Esophagus muscularis mucosa (tissue), 4 donors: ENCODE data around the gene ZNF821. TPM values are rescaled to one million over a fixed set of nuclear protein-coding genes. Genes with fewer than 3 reads are reported as not detected.

Experiments
- DNase-seq: peaks from one replicate; pipeline ENCODE4 v3.0.0-alpha.2; 2017; ENCODE audit errors: extremely low spot score
- H3K27ac ChIP-seq, 4 donors: fragments of 200-600 bp; sonication (generic); replicated peaks in 1 of 4; 1 replicate in 3 of 4; 2 replicates in 1 of 4; pipeline ENCODE4 v1.5.1; 2016 to 2019; ENCODE audit warnings: mild to moderate bottlenecking in 1 of 4
- H3K27me3 ChIP-seq, 4 donors: fragments of 200-600 bp; sonication (generic); one replicate each; pipeline versions ENCODE4 v1.5.1 to v1.6.0; 2016 to 2019
- H3K36me3 ChIP-seq, 4 donors: fragments of 200-600 bp; sonication (generic); one replicate each; pipeline ENCODE4 v1.5.1; 2016 to 2019
- H3K4me1 ChIP-seq, 4 donors: fragments of 200-600 bp; sonication (generic); one replicate each; pipeline ENCODE4 v1.5.1; 2016 to 2019
- H3K4me3 ChIP-seq, 4 donors: fragments of 200-600 bp; sonication (generic); 1 replicate in 2 of 4; 2 replicates in 2 of 4; pipeline ENCODE4 v1.5.1; 2016 to 2019; ENCODE audit warnings: mild to moderate bottlenecking in 4 of 4, moderate library complexity in 1 of 4
- H3K9me3 ChIP-seq, 4 donors: fragments of 200-600 bp; sonication (generic); 1 replicate in 3 of 4; 2 replicates in 1 of 4; pipeline ENCODE4 v1.5.1; 2016 to 2019
- CTCF ChIP-seq, 3 experiments: fragments of 200-600 bp in 2 of 3; fragments of 450-650 bp in 1 of 3; sonication (generic) in 2 of 3; IDR thresholded peaks; one replicate each; pipeline ENCODE4 v1.5.1; 2017 to 2019; ENCODE audit warnings: antibody characterized with exemption in 3 of 3, mild to moderate bottlenecking in 2 of 3, moderate library complexity in 1 of 3
- EP300 ChIP-seq: sonication (generic); formaldehyde crosslinking; IDR thresholded peaks from one replicate; pipeline ENCODE4 v1.6.1; 2017; ENCODE audit warnings: antibody characterized with exemption
- POLR2A ChIP-seq: fragments of 450-650 bp; IDR thresholded peaks from one replicate; pipeline ENCODE4 v1.6.1; 2017; ENCODE audit warnings: antibody characterized with exemption, moderate library complexity, mild to moderate bottlenecking, low read depth
- POLR2AphosphoS5 ChIP-seq, 2 donors: sonication (generic); formaldehyde crosslinking; IDR thresholded peaks; one replicate each; pipeline ENCODE4 v1.6.1; 2017; ENCODE audit warnings: antibody characterized with exemption in 2 of 2
- WGBS: methylation state at CpG from one replicate; pipeline ENCODE4 v1.1.5; 2018; 5-methylcytosine and 5-hydroxymethylcytosine counted together
- intact Hi-C: fragments of 100-400 bp; cut with DNase I; formaldehyde crosslinking; loops from one replicate; pipeline ENCODE4 v1.15.1; 2023
- total RNA-seq, 4 donors: library from RNA; depleted of rRNA; stranded (reverse); fragments of >200 nt; gene quantifications; one replicate each; pipeline versions ENCODE4 v1.1.0 to v1.2.1, GENCODE V29; 2016

The ZNF821 gene
- total RNA-seq, 4 donors from 2014 or later, result 2.1 to 6.5 (median 5.9) TPM

- Histone ChIP-seq H3K36me3 (no peaks in the 10 kb centered on the region), H3K4me1 (peaks cover 30 to 87% (median 77%) of the 10 kb centered on the region in 4 donors), H3K27me3 (no peaks in the 10 kb centered on the region), H3K4me3 (no peak overlapping the region), H3K27ac (peak overlapping the region in 1 of 4 donors; percentile 14), H3K9me3 (no peaks in the 10 kb centered on the region)
- 82% methylated on average over 9 of the region's 9 CpGs for WGBS
- DNase-seq, result no peak
- intact Hi-C loops, result no loop called here
- no peak for TF ChIP-seq EP300
- no peak for TF ChIP-seq POLR2AphosphoS5 (IDR thresholded peaks at IDR 0.05)
- no peak for TF ChIP-seq CTCF (IDR thresholded peaks at IDR 0.05)
- no peak for TF ChIP-seq POLR2A
Measured at GRCh38 chr16:71904239-71904638, 20.3 kb upstream of the ZNF821 start.

DNA sequence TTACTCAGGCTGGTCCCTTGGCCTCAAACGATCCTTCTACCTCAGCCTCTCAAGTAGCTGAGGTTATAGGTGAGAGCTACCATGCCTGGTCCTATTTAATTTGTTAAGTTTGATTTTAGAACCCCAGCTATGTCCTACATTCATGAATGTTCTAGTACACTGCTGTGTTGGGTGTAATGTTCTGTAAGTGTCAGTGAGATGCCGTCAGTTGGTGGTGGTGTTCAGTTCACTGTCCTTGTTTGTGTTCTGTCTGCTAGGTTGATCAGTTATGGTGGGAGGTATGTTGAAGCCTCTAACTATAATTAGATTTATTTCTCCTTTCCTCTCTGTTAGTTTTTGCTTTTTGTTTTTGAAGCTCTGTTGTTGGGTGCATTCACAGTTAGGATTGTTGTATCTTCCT, 19.6 kb upstream of the ZNF821 start:
- no peaks in the 10 kb centered on the region for H3K36me3 ChIP-seq
- 82% methylated on average over 2 of the region's 2 CpGs for WGBS
- no peaks in the 10 kb centered on the region for H3K27me3 ChIP-seq
- peaks cover 32 to 87% (median 76%) of the 10 kb centered on the region in 4 donors for H3K4me1 ChIP-seq
- no peaks in the 10 kb centered on the region for H3K9me3 ChIP-seq
- DNase-seq, result no peak
- H3K4me3 ChIP-seq, result no peak overlapping the region
- TF ChIP-seq CTCF (IDR thresholded peaks at IDR 0.05), result no peak
- no peak for TF ChIP-seq EP300
- TF ChIP-seq POLR2AphosphoS5 (IDR thresholded peaks at IDR 0.05), result no peak
- no peak for TF ChIP-seq POLR2A
- intact Hi-C loops, result no loop called here
- H3K27ac ChIP-seq, result peak overlapping the region in 2 of 4 donors; percentile 0 to 14

GRCh38 chr16:71902656-71903365, 18.8 kb upstream of the ZNF821 start:
- peak overlapping the region in 2 of 4 donors; percentile 0 to 8 for H3K27ac ChIP-seq
- TF ChIP-seq POLR2A (no peak), POLR2AphosphoS5 (IDR thresholded peaks at IDR 0.05) (no peak), CTCF (IDR thresholded peaks at IDR 0.05) (no peak), EP300 (no peak)

GRCh38 chr16:71899171-71899570, 15.2 kb upstream of the ZNF821 start:
- WGBS, result 96% methylated on average over 4 of the region's 4 CpGs
- no peak for DNase-seq
- intact Hi-C loops, result loop anchor here (5.0 kb wide), 2 partner anchors 63 to 92 kb away; partner anchors contain the start of gene AP1G1
- H3K4me3 ChIP-seq, result no peak overlapping the region
- H3K4me1 ChIP-seq, result peaks cover 50 to 79% (median 76%) of the 10 kb centered on the region in 4 donors
- H3K27ac ChIP-seq, result peak overlapping the region in 3 of 4 donors; percentile 34 to 63 (median 58)
- H3K36me3 ChIP-seq, result no peaks in the 10 kb centered on the region
- TF ChIP-seq POLR2A (no peak), EP300 (no peak), CTCF (IDR thresholded peaks at IDR 0.05) (no peak), POLR2AphosphoS5 (IDR thresholded peaks at IDR 0.05) (no peak)
- no peaks in the 10 kb centered on the region for H3K9me3 ChIP-seq
- no peaks in the 10 kb centered on the region for H3K27me3 ChIP-seq

More at GRCh38 chr16:71902656-71903365, 18.8 kb upstream of the ZNF821 start:
- no peaks in the 10 kb centered on the region for H3K9me3 ChIP-seq
- DNase-seq, result no peak
- H3K36me3 ChIP-seq, result no peaks in the 10 kb centered on the region
- 86% methylated on average over 5 of the region's 5 CpGs for WGBS
- intact Hi-C loops, result no loop called here
- H3K4me1 ChIP-seq, result peaks cover 40 to 87% (median 76%) of the 10 kb centered on the region in 4 donors
- H3K4me3 ChIP-seq, result no peak overlapping the region
- no peaks in the 10 kb centered on the region for H3K27me3 ChIP-seq
